ENCODE results near the gene PPIP5K2.

PPIP5K2 gene

DNA sequence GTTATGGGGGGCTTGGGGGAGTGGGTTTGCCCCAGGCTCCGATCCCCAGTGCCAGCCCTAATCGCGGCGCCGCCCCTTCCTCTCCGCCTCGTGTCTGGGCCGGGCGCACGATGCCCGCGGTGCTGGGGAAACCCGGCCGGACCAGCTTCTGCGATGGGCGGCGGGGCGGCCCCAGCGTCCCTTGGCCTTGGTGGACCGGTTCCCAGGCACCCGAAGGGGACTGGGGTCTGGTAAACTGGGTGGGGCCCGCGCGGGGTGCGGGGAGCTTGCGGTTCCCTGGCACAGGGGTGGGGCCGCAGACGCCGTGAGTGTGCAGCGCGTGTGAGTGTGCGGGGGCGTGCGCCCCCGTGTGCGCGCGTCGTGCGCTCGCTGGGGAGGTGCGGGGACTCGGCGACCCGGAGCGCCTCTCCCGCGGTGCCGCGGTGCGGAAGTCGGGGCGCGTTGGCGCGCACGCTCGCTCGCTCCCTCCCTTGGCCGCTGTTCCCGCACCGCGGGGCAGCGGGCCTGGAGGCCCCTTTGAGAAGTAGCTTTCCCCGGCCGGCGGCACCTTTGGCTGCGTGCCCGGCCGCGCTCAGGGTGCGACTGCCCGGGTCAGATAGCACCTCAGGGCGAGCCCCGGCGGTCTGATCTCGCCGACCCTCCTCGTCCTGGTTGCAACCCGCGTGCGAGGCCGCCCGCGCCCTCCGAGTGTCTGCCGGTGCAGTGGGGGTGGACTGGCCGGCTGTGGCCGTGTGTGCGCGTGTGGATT, 139.0 kb downstream of the PPIP5K2 start:
- TF ChIP-seq CTCF (IDR thresholded peaks at IDR 0.05; ENCODE audit: low read depth, low read length), result no peak; the same call in 1 of the 2 replicates

GRCh38 chr5:103259705-103260355, 139.7 kb downstream of the PPIP5K2 start:
- no peak for TF ChIP-seq CTCF (IDR thresholded peaks at IDR 0.05; ENCODE audit: low read depth, low read length)
- no peak for DNase-seq (ENCODE audit: extremely low read depth, low read depth)

More for the DNA sequence above, 139.0 kb downstream of the PPIP5K2 start:
- no peak for DNase-seq (ENCODE audit: extremely low read depth, low read depth)

DNA sequence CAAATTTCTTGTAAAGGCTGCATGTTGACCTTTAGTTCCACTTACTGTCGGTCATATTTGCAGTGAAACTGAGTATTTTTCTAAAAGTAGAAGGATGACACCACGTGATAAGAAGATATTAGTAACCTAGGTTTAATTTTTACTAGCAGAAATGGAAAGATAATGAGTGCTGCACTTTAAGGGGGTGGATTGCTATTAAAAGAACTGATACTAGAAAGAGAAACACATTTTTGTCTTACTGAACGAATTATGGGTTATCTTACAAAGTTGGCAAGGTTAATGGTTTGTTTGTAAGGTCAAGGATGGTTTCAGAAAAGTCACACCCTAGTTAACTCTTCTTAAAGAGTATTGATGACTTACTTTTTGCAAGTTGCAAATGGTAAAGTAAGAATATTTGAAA, 140.8 kb downstream of the PPIP5K2 start:
- no peak for DNase-seq (ENCODE audit: extremely low read depth, low read depth)
- no peak for TF ChIP-seq CTCF (IDR thresholded peaks at IDR 0.05; ENCODE audit: low read depth, low read length)

All from AG09319 (cell line).